K562 (cell line): ENCODE data around the gene SLC5A5. TPM values are rescaled to one million over a fixed set of nuclear protein-coding genes. Genes with fewer than 3 reads are reported as not detected.
A peak's percentile ranks its signal among the peaks of the same experiment; 100 is the strongest.

ENCODE experiments used
- ATF6 ChIP-seq: sonication (generic); formaldehyde crosslinking; IDR thresholded peaks from 2 replicates; pipeline ENCODE4 v1.4.0; 2020; ENCODE audit warnings: mild to moderate bottlenecking, missing genetic modification reagents
- BRF1 ChIP-seq: IDR thresholded peaks from 3 replicates; pipeline ENCODE4 v1.6.1; 2011; ENCODE audit warnings: borderline replicate concordance, mild to moderate bottlenecking; ENCODE audit not compliant: insufficient read length; ENCODE audit errors: extremely low read depth
- CC2D1A ChIP-seq: fragments of 450-650 bp; IDR thresholded peaks from 2 replicates; pipeline ENCODE4 v1.6.1; 2017; ENCODE audit warnings: mild to moderate bottlenecking
- CTCFL ChIP-seq: IDR thresholded peaks from 2 replicates; pipeline ENCODE4 v1.6.1; 2011; ENCODE audit warnings: borderline replicate concordance, low read depth, mild to moderate bottlenecking, moderate library complexity, low read length; ENCODE audit not compliant: insufficient read depth, poor library complexity, severe bottlenecking
- DEAF1 ChIP-seq: fragments of 450-650 bp; formaldehyde crosslinking; IDR thresholded peaks from 2 replicates; pipeline ENCODE4 v1.4.0; 2020; ENCODE audit warnings: mild to moderate bottlenecking, moderate library complexity
- GMEB1 ChIP-seq: fragments of 250-450 bp; sonication (Bioruptor Pico); IDR thresholded peaks from 2 replicates; pipeline ENCODE4 v1.4.0; 2020; ENCODE audit warnings: mild to moderate bottlenecking
- JUND ChIP-seq, 2 experiments: IDR thresholded peaks; 2 replicates in 1 of 2; 3 replicates in 1 of 2; pipeline ENCODE4 v1.6.1; 2011; ENCODE audit warnings: borderline replicate concordance in 2 of 2, low read depth in 2 of 2, low read length in 2 of 2, improper control_type of control experiment in 1 of 2, missing biosample characterization in 1 of 2, missing genetic modification characterization in 1 of 2, missing genetic modification reagents in 1 of 2
- MAX ChIP-seq: sonication (generic); formaldehyde crosslinking; IDR thresholded peaks from 2 replicates; pipeline ENCODE4 v1.9.0; 2022; ENCODE audit warnings: mild to moderate bottlenecking, missing genetic modification reagents
- POLR2B ChIP-seq: fragments of 450-650 bp; IDR thresholded peaks from 2 replicates; pipeline ENCODE4 v1.6.1; 2018; ENCODE audit warnings: low read depth; ENCODE audit not compliant: partially characterized antibody
- SMARCA5 ChIP-seq: fragments of 450-650 bp; IDR thresholded peaks from 2 replicates; pipeline ENCODE4 v1.6.1; 2016
- TFAP4 ChIP-seq: sonication (generic); formaldehyde crosslinking; IDR thresholded peaks from 2 replicates; pipeline ENCODE4 v1.8.0; 2022; ENCODE audit warnings: missing genetic modification reagents, mild to moderate bottlenecking, moderate library complexity, borderline replicate concordance
- polyA plus RNA-seq, 8 experiments: library from polyadenylated mRNA; depleted of rRNA in 4 of 8; stranded (reverse) in 5 of 8; unstranded in 3 of 8; fragments of >200 nt; fragmentation: Nextera tagmentation in 2 of 8; fragmentation: Illumina TruSeq in 1 of 8; extraction: Ambion mirVana in 2 of 8; extraction: Trizol in 1 of 8; gene quantifications; 2 replicates each; pipeline versions ENCODE4 v1.2.1 to v1.2.3, GENCODE V29; 2011 to 2014; ENCODE audit warnings: inconsistent platforms in 1 of 8, missing spikeins in 1 of 8
- total RNA-seq, 7 experiments: library from RNA; depleted of rRNA in 6 of 7; stranded (reverse); fragments of >200 nt in 6 of 7; fragmentation: Illumina TruSeq in 2 of 7; extraction: Trizol in 2 of 7; gene quantifications; 2 replicates each; pipeline versions ENCODE4 v1.2.1 to v1.2.3, GENCODE V29; 2011 to 2021; ENCODE audit warnings: low replicate concordance in 1 of 7

The SLC5A5 gene
- total and polyA plus RNA-seq, 9 of the 15 experiments (the other 6 are each of a cell fraction or from before 2014, with no cell fraction given), result 0.10 to 0.73 (median 0.23) TPM

- TF ChIP-seq MAX (CRISPR knock-in tag), result peak; percentile 41; the same call in 1 of the 2 replicates
- TF ChIP-seq POLR2B, result no peak
- TF ChIP-seq BRF1, result no peak
- TF ChIP-seq JUND (IDR thresholded peaks at IDR 0.05; ENCODE audit: borderline replicate concordance, low read depth, low read length), result 0 out of 2 replicates have a peak, but pooled peaks have one; percentile 7
- no peak; the same call in 2 of the 3 replicates for TF ChIP-seq JUND (tag; IDR thresholded peaks at IDR 0.05; ENCODE audit: borderline replicate concordance, low read depth, low read length)
- peak; percentile 52; the same call in 1 of the 2 replicates for TF ChIP-seq SMARCA5
- peak; percentile 57; the same call in 1 of the 2 replicates for TF ChIP-seq TFAP4 (CRISPR knock-in tag)
- TF ChIP-seq GMEB1 (CRISPR knock-in tag), result no peak
- peak; percentile 90 for TF ChIP-seq DEAF1
- TF ChIP-seq CC2D1A, result peak; percentile 88
- TF ChIP-seq ATF6, result no peak
- TF ChIP-seq CTCFL, result peak; percentile 68
These were observed 66.5 kb downstream of the SLC5A5 start (continued) for GRCh38 chr19:17938092-17938845.
